Breast epithelium (tissue), 3 donors: ENCODE results near the gene FNDC3B.

ENCODE experiments used
- CTCF ChIP-seq, 3 donors: fragments of 450-650 bp; IDR thresholded peaks; one replicate each; pipeline ENCODE4 v1.5.1; 2016 to 2017; ENCODE audit warnings: antibody characterized with exemption in 3 of 3, mild to moderate bottlenecking in 3 of 3, moderate library complexity in 3 of 3
- POLR2A ChIP-seq: fragments of 450-650 bp; IDR thresholded peaks from one replicate; pipeline ENCODE4 v1.6.1; 2016; ENCODE audit warnings: antibody characterized with exemption, mild to moderate bottlenecking, moderate library complexity
- POLR2AphosphoS5 ChIP-seq, 3 donors: sonication (generic); formaldehyde crosslinking; IDR thresholded peaks; one replicate each; pipeline ENCODE4 v1.6.1; 2017; ENCODE audit warnings: antibody characterized with exemption in 3 of 3

DNA sequence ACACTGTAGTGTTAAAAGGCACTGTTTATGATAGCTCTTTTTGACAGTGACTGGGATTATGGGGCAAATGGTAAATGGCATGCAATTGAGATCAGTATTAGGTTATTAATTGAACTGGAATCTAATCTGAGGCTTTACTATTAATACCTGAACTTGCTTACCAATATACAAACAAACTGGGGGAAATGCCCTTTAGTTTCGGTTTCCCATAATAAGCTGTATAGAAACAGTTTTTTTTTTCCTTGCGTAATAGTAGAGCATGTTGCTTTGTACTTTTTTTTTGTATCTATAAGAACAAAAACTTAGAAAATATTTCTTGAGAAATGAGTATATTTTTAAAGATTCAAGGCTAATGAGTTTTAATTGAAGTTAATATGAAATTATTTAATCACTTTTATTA is 95.0 kb downstream of the FNDC3B start:
- TF ChIP-seq POLR2A (no peak), CTCF (IDR thresholded peaks at IDR 0.05) (no peak), POLR2AphosphoS5 (IDR thresholded peaks at IDR 0.05) (no peak)
